NB4 (cell line): Measurements from ENCODE around the gene ATP6V1F.

Experiments
- CTCF ChIP-seq: IDR thresholded peaks from one replicate; pipeline ENCODE4 v1.5.1; 2012; ENCODE audit warnings: low read depth, low read length
- MYC ChIP-seq: IDR thresholded peaks from 2 replicates; pipeline ENCODE4 v1.6.1; 2011; ENCODE audit warnings: low read depth, low read length
- POLR2A ChIP-seq: IDR thresholded peaks from 2 replicates; pipeline ENCODE4 v1.6.1; 2011; ENCODE audit warnings: mild to moderate bottlenecking; ENCODE audit not compliant: insufficient read length; ENCODE audit errors: extremely low read depth

- TF ChIP-seq CTCF (no peak), MYC (no peak), POLR2A (no peak)
These were observed 2.6 kb downstream of the ATP6V1F start for GRCh38 chr7:128865303-128865702.
